Kidney capillary endothelial cell (primary cell): ENCODE results near the gene DCTN1.
"Not testable (repeated sequence)": the region's sequence is repeated elsewhere in the genome, so short reads cannot be mapped to it uniquely, and the experiment has no call there.

Experiments used
- DNase-seq: peaks from one replicate; pipeline ENCODE4 v3.0.0-alpha.2; 2018; ENCODE audit warnings: low spot score

DCTN1 gene

DNA sequence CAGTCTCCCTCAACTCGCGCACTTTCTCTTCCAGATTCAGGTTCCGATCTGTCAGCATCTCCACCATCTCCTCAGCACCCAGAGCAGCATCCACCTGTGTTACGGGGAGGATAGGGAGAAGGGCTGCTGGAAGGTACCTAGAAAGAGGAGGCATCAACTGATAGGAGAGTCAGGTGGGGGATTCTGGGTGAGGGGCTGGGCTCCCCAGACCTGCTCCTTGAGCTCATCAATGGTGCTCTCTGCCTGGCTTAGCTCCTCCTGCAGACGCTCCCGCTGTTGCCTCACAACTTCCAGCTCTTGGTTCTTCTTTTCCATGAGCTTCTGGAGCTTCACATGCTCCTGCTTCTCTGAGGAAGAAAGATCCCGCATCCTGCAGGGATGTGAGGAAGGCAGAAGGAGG lies 10.1 kb downstream of the DCTN1 start:
- DNase-seq: no peak

DNA sequence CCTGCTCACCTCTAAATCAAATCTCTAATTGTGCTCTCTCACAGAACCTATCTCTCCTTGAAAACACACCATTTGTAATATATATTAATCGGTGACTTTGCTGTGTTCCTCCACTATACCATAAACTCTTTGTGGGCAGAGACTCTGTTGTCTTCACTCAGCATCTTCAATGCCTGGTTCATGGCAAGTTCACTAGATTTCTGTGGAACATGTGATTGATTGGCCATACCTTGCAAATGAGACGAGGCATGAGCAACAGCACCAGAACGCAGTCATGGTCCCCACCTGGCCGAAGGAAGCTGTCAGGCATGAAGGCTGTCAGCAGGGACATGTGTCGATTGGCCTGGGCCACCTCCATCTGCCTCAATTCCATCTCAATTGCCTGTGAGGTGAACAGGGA lies 11.6 kb downstream of the DCTN1 start:
- DNase-seq: no peak

DNA sequence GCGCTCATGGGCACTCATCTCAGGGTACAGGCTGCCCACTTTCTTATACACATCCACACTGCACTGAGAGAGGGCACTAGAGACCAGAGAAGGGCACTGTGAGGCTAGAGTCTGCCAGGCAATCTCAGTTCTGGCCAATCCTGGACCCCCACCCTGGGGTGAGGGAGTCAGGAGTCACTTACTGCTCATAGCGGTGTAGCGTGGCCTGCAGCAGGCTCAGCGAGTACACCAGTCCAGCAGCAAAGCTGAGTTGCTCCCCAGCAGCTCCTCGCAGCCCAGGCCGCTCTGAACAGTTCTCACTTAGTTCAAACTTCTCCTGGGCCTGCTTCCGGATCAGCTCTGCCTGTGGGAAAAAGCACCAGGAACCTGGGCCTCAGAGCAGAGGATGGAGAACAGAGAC lies 12.3 kb downstream of the DCTN1 start:
- DNase-seq: no peak

DNA sequence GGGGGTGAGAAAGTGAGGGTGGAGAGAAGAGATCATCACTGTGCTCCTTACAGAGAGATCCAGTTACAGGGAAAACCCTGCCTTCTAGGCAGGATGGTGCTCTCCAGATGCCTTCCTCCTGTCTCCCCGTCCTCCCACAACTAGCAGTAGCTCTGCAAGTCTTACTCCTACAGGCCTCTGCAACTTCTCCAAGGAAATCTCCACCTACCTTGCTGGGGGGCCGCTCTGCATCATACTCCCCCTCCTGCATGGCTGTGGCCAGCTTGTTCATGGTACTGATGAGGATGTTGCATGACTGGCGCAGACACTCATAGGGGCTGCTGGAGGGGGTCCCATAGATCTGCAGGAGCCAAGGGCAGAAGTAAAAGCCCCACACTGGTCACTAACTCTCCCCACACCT lies 14.1 kb downstream of the DCTN1 start:
- no peak for DNase-seq

DNA sequence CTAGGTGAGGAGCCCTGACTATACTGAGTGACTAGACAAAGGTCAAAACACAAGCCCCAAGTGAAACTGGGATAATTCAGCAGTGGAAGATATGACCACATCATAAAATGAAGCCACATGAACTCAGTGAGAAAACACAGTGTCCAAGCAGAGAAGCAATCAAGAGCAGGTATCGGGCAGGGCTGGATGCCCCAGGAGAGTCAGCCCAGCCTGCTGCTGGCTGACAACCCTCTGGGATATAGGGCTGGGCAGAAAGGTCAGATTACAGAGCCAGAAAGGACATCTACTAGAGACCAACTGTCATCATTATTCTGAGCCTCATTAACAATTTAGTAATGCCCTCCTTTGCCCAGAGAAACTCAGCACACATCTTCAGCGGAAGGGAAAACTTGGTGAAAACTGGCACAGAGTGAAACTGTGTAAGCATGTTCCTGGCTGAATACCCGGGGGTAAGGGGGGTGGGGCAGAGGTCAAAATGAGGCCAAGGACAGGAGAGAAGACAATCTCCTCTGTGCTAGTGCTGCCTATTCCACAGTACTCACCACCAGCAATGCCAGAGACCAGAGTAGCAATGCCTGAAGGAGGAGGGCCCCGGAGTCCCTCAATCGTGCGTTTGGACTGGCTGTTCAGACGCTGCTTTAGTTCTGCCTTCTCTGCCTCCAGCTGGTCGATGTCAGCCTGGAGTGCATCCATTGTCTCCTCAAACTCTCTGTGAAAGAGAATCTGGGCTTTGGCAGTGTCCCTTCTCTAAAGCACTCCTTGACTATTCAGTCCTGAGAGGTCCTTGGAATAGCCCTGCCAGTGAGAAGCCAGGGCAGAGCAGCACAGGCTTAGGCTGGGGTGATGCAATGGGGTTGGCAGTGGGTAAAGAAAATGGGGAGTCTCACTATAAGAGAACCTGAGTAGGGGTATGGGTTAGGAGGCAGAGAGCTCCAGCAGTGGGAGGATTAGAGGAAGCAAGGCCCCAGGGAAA lies 15.3 kb downstream of the DCTN1 start:
- DNase-seq: no peak

DNA sequence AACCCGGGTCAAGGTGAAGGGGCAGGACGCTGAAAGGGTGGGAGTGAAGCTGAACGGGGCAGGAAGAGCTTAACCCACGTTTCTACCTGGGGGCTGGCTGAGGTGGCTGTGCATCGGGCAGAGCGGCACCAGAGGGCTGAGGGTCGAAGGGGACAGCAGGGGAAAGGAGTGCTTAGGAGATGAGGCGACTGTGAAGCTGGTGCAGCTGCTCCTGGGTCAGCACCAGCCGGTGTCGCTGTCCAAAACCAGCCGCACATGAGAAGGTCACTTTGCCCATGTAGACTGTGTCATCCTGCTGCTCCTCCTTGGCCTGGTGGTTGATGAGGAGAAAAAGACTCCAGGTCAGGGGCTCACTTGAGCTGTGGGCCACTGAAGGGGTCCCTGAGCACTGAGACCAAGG lies 18.8 kb downstream of the DCTN1 start:
- DNase-seq: no peak

- DNase-seq: no peak
Measured at GRCh38 chr2:74357627-74358026, 22.5 kb downstream of the DCTN1 start.

DNA sequence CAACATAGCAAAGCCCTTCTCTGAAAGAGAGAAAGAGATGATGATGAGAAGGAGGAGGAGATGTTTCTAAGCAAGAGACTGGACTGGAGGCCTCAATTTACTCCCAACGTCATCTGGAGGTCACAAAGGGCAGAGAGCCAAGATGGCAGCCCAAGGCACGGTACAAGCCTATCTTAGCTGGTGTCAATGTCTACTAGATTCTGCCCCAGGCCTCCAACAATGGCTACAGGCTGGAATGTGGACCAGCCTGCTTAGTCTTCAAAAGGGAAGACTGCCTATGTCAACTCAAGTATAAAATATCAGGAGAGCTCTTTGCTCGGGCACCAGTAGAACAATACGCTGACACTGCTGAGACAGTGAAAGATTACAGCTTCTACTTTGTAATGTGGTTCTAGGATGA lies 30.2 kb downstream of the DCTN1 start:
- DNase-seq: no peak

- DNase-seq: no peak
Measured at GRCh38 chr2:74347742-74348141, 32.4 kb downstream of the DCTN1 start.

GRCh38 chr2:74347303-74347702 lies 32.8 kb downstream of the DCTN1 start:
- DNase-seq: no peak

DNA sequence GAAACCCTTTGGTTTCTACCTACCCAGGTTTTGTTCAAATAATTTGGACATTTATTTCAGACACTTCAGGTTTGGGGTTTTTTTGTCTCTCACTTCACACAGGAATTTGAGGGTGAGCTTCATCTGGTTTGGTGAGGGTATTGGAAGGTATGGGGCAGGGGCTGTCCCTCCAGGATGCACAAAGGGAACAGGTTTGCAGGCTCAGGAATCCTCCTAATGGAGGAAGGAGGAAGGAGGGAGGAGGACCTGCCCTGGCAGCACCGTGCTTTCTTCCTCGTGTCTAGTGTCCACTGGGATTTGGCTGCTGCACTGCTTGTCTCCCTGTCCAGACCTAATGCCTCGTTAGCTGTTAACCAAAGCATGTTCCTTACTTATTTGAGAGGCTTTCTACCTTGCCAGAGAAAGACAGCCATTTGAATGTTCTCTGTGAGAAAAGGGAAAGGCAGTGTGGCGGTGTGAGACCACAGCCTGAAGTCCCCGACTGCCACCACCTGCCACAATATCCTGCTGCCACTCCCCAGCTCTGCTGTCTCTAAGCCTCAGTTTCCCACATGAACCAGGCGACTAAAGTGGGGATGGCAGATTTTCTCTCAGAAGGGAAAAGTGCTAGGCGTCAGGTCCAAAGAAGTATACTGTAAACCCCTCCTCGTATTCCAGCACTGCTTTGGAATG lies 34.7 kb downstream of the DCTN1 start:
- no peak for DNase-seq

- no peak for DNase-seq
Measured at GRCh38 chr2:74343316-74343715, 36.8 kb downstream of the DCTN1 start, which contains the start of gene SLC4A5. Gene SLC4A5 (minus strand): TSS chr2:74343416. CDS start chr2:74315023, 28,393 bp downstream.

GRCh38 chr2:74336227-74336626 lies 43.9 kb downstream of the DCTN1 start:
- DNase-seq: not testable (repeated sequence)

DNA sequence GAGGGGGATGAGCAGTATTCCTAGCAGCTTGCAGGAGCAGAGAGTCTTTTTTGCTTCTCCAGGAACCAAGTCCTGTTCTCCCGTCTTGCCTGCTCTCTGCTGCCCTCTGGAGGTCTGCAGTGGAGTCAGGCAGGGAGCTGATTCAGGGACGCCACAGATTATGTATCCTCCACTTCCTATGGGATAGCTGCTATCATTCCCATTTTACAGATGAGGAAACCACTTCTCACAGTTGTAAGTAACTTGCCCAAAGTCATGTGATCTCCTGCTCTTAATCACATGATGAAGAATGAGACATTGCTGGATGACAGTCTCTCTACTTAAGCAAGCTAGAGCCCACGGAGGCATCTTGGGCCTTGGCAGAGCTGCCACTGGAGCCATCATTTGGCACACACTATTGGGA lies 45.2 kb downstream of the DCTN1 start:
- DNase-seq: peak; percentile 67

DNA sequence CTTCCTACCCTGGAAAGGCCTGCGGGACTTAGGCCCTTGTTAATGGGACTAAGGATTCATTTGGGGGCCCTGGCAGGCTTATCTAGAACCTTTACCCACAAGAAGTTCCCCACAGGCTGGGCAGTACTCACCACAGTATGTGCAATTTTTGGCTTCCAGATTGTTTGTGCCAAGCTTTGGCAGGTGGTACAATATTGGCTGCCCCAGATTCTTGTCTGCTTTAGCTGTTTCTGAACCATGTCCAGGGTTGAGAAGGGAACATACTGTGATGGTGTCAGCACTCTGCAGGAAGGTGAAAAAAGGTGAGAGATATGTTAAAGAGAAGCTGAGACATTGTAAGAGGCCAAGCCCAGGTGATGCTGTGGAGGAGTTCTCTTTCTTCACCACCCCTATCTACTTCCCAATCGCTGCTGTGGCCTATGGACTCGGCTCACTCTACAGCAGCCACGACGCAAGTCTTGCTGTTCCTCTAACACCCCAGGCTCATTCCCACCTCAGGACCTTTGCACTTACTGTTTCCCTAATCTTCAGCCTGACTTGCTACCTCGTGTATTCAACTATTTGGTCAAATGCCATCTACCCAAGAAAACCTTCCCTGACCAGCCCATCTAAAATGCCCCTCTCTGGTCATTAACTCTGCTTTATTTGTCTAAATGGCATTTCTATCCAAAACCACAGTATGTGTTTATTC lies 46.1 kb downstream of the DCTN1 start:
- no peak for DNase-seq

DNA sequence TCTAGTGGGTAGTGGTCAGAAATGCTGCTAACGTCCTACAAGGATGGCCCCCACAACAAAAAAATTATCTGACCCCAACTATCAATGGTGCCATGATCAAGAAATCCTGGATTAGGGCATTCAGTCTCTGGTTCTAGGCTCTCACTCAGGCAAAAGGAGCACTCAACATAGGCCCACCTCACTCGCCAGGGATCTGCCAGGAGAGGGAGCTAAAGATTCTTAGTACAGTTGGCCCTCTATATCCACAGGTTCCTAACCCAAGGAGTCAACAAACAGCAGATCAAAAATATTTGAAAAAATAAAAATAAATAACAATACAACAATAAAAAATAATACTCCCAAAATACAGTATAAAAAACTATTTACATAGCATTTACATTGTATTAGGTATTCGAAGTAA lies 46.9 kb downstream of the DCTN1 start:
- DNase-seq: peak; percentile 26

- no peak for DNase-seq
Measured at GRCh38 chr2:74332550-74333174, 47.4 kb downstream of the DCTN1 start.

- no peak for DNase-seq
Measured at GRCh38 chr2:74328573-74328972, 51.5 kb downstream of the DCTN1 start.

GRCh38 chr2:74328074-74328473 lies 52.0 kb downstream of the DCTN1 start:
- no peak for DNase-seq

DNA sequence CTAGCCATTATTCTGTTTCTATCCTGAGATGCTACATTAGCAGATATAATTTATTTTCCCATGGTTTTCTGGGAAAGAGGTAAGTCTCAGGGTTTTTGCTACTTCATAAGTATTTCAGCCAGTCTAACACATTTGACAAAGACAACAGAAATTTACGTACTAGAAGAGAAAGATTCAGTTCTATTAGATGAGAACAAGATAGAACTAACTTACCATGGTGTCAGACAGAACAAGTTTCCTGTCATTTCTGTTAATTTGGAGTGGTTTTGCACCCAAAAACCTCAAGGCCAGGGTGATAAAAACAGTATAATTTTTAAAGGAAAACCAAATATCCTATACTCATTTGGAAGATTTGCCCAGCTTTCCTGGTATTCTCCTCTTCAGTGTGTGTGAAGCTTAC lies 52.5 kb downstream of the DCTN1 start:
- no peak for DNase-seq

DNA sequence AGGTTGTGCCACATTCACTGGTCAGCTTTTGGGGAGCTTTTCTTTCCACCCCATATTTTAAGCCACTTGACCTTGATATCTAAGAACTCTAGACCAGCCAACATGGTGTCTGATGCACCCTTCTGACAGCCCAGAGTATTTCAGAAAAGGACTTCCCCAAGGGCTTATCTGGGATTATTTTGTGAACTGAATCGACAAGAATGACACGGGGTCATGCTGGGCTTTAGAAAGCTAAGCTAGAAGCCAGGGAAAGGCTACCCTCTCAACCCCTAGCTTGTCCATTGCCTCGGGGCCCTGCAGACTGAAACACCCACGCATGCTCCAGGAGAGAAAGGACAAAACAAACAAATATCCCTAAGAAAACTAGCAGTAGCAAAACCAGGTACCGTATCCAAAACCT lies 52.9 kb downstream of the DCTN1 start:
- no peak for DNase-seq

GRCh38 chr2:74325815-74326214 lies 54.3 kb downstream of the DCTN1 start:
- no peak for DNase-seq
